Spleen (tissue), 7 donors: ENCODE measurements around the gene PARD3B.

Experiments used
- POLR2A ChIP-seq, 3 donors: fragments of 450-650 bp; IDR thresholded peaks; one replicate each; pipeline ENCODE4 v1.5.1; 2017; ENCODE audit warnings: antibody characterized with exemption in 3 of 3, mild to moderate bottlenecking in 1 of 3
- TF ChIP-seq, protein P1 (sequence below), 11 experiments: fragments of 200-600 bp in 7 of 11; fragments of 450-650 bp in 4 of 11; sonication (generic) in 4 of 11; IDR thresholded peaks in 8 of 11; conservative IDR thresholded peaks in 3 of 11; 1 replicate in 7 of 11; 2 replicates in 4 of 11; pipeline versions ENCODE4 v1.4.0 to v1.8.0; 2016 to 2021; ENCODE audit warnings: antibody characterized with exemption in 11 of 11, inconsistent platforms in 4 of 11, mild to moderate bottlenecking in 1 of 11
- donor health status: DM: no; HTN: no; CAD: no; lungs with moderate emphysema.
- donor health status: DM: no; HTN: no; CAD: no.
- donor health status: DM: no; HTN: no; CAD: no.

- TF ChIP-seq, protein P1, sequence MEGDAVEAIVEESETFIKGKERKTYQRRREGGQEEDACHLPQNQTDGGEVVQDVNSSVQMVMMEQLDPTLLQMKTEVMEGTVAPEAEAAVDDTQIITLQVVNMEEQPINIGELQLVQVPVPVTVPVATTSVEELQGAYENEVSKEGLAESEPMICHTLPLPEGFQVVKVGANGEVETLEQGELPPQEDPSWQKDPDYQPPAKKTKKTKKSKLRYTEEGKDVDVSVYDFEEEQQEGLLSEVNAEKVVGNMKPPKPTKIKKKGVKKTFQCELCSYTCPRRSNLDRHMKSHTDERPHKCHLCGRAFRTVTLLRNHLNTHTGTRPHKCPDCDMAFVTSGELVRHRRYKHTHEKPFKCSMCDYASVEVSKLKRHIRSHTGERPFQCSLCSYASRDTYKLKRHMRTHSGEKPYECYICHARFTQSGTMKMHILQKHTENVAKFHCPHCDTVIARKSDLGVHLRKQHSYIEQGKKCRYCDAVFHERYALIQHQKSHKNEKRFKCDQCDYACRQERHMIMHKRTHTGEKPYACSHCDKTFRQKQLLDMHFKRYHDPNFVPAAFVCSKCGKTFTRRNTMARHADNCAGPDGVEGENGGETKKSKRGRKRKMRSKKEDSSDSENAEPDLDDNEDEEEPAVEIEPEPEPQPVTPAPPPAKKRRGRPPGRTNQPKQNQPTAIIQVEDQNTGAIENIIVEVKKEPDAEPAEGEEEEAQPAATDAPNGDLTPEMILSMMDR (IDR thresholded peaks at IDR 0.05 in 8 of 11, conservative IDR thresholded peaks at IDR 0.05 in 3 of 11), result no peak
- TF ChIP-seq POLR2A (IDR thresholded peaks at IDR 0.05), result no peak
Measured at GRCh38 chr2:205343103-205343502, 797.8 kb downstream of the PARD3B start.
